HG02798 (cell line): ENCODE results near the gene CLBA1.

Source experiments
- ATAC-seq: cut with Tn5 transposase; IDR thresholded peaks from one replicate; pipeline ENCODE4 v1.9.1; 2021; ENCODE audit warnings: mild to moderate bottlenecking; ENCODE audit not compliant: unreplicated experiment, poor library complexity

Gene CLBA1

GRCh38 chr14:105039458-105040205 is 54.0 kb downstream of the CLBA1 start:
- ATAC-seq = no peak

GRCh38 chr14:105041841-105042765 is 56.5 kb downstream of the CLBA1 start:
- ATAC-seq = no peak

- ATAC-seq = no peak
Observed at GRCh38 chr14:105042813-105043212, 57.2 kb downstream of the CLBA1 start.

DNA sequence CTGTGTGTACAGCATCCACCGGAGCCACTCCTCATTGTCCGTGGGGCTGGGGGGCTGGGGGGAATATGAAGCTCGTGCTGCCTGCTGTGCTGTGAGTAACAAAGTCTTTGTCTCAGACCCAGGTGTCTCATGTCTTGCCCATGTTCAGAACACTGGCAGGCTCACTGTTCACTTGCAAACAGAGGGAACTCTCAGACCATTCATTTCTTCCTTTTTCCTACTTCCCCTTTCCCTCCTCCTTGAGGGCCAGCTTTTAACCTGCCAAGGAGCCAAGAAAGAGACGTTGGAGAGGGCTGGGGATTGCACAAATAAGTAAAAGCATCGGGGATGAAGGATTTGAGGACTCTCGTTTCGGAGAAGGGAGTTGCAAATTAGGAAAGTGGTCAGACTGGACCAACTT is 58.1 kb downstream of the CLBA1 start:
- ATAC-seq = no peak
